GM20000 (cell line): ENCODE data around the gene NSG1.

Experiments used
- DNase-seq: peaks from one replicate; pipeline ENCODE4 v3.0.0; 2012; ENCODE audit warnings: low spot score
- TF ChIP-seq, protein P1 (sequence below): IDR thresholded peaks from 2 replicates; pipeline ENCODE4 v1.5.1; 2012; ENCODE audit warnings: mild to moderate bottlenecking, control low read depth; ENCODE audit errors: extremely low read depth, missing control alignments

NSG1 gene

GRCh38 chr4:4415107-4415805 is 28.4 kb downstream of the NSG1 start:
- DNase-seq = no peak

GRCh38 chr4:4415806-4416805 is 29.2 kb downstream of the NSG1 start:
- no peak for DNase-seq
- TF ChIP-seq, protein P1, sequence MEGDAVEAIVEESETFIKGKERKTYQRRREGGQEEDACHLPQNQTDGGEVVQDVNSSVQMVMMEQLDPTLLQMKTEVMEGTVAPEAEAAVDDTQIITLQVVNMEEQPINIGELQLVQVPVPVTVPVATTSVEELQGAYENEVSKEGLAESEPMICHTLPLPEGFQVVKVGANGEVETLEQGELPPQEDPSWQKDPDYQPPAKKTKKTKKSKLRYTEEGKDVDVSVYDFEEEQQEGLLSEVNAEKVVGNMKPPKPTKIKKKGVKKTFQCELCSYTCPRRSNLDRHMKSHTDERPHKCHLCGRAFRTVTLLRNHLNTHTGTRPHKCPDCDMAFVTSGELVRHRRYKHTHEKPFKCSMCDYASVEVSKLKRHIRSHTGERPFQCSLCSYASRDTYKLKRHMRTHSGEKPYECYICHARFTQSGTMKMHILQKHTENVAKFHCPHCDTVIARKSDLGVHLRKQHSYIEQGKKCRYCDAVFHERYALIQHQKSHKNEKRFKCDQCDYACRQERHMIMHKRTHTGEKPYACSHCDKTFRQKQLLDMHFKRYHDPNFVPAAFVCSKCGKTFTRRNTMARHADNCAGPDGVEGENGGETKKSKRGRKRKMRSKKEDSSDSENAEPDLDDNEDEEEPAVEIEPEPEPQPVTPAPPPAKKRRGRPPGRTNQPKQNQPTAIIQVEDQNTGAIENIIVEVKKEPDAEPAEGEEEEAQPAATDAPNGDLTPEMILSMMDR = no peak

More at GRCh38 chr4:4415107-4415805, 28.4 kb downstream of the NSG1 start:
- TF ChIP-seq, protein P1 = no peak

- TF ChIP-seq, protein P1 = no peak
- no peak for DNase-seq
These were observed 30.1 kb downstream of the NSG1 start for GRCh38 chr4:4416981-4417380.

- DNase-seq = no peak
- TF ChIP-seq, protein P1 = no peak
These were observed 31.0 kb downstream of the NSG1 start for GRCh38 chr4:4417886-4418285.

DNA sequence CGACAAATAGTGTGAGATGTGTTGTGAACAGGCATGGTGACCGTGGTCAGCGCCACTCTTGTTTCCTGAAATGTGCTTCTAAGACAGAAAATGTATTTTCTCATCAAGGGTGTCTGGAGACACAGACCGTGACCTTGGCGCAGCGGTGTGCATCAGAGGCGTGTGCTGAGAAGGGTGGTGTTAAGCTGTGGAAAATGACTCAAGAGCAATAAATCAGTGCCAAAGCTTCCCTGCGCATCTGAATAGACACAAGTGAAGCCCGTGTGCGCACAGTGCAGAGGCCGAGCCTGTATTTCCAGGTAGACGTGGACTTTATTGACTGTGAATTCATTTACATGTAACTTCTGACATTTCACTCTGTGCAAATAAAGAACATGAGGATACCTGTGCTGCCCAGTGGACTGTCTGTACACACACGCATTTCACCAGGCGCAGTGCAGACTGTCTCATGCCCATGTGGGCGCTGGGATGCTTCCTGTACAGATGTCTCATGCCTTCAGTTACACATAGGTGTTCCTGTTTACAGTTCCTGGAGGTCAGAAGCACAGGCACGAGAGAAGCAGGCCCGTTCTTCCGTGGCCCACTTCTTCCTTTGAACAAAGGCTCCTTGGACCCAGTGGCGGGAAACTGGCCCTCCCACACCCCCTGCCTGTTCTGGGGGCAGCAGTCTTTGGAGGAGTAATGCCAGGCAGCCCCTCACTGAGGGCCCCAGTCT is 31.9 kb downstream of the NSG1 start:
- TF ChIP-seq, protein P1 = no peak
- DNase-seq = no peak

DNA sequence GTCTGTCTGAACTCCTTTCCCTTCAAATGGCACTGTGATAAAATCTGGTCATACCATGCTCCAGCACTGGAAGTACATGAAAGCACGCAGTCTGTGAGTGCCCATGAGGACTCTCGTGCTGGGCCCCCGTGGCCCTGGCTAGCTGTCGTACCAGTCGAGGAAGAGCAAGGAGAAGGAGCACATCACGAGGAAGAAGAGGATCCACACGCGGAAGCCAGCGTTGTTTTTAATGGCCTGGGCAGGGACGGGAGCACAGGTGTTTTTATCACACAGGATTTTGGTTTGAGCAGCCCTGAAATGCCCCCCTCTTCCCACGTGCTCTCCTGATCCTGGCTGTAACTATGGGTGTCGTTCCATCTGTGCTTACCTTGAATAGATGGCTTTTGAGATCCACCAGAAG is 33.0 kb downstream of the NSG1 start:
- TF ChIP-seq, protein P1 = no peak
- DNase-seq = no peak
